GM23338 (cell line): Measurements from ENCODE around the gene RAC2. TPM values are rescaled to one million over a fixed set of nuclear protein-coding genes. Genes with fewer than 3 reads are reported as not detected.
A peak's percentile ranks its signal among the peaks of the same experiment; 100 is the strongest.

Source experiments
- ATAC-seq: fragments of 200-7000 bp; cut with Tn5 transposase; 3 replicates; pipeline ENCODE4 v1.9.1; 2020
- DNase-seq: peaks from one replicate; pipeline ENCODE4 v3.0.0-alpha.2; 2015; ENCODE audit warnings: low spot score
- H2AFZ ChIP-seq: fragments of 200-600 bp; sonication (generic); 2 replicates; pipeline ENCODE4 v1.8.0; 2016; ENCODE audit warnings: antibody characterized with exemption, mild to moderate bottlenecking, moderate library complexity
- H3F3A ChIP-seq: fragments of 200-600 bp; sonication (generic); replicated peaks from 2 replicates; pipeline ENCODE4 v1.8.0; 2017; ENCODE audit warnings: antibody characterized with exemption, mixed run types, low read depth
- H3K27ac ChIP-seq: fragments of 200-600 bp; sonication (generic); 2 replicates; pipeline ENCODE4 v1.6.1; 2016; ENCODE audit warnings: low read depth
- H3K27me3 ChIP-seq: fragments of 200-600 bp; sonication (generic); 2 replicates; pipeline ENCODE4 v1.8.0; 2016; ENCODE audit warnings: mild to moderate bottlenecking, mixed run types, moderate library complexity; ENCODE audit not compliant: insufficient read depth
- H3K36me3 ChIP-seq: fragments of 200-600 bp; sonication (generic); 2 replicates; pipeline ENCODE4 v1.8.0; 2016; ENCODE audit warnings: mild to moderate bottlenecking; ENCODE audit not compliant: insufficient read depth
- H3K4me1 ChIP-seq: fragments of 200-600 bp; sonication (generic); 2 replicates; pipeline ENCODE4 v1.8.0; 2016; ENCODE audit warnings: mild to moderate bottlenecking, moderate library complexity; ENCODE audit not compliant: insufficient read depth
- H3K4me2 ChIP-seq: fragments of 200-600 bp; sonication (generic); 2 replicates; pipeline ENCODE4 v1.7.1; 2017; ENCODE audit warnings: mixed run types
- H3K4me3 ChIP-seq: fragments of 200-600 bp; sonication (generic); 2 replicates; pipeline ENCODE4 v1.6.1; 2016; ENCODE audit warnings: mixed run types
- H3K79me2 ChIP-seq: fragments of 200-600 bp; sonication (generic); replicated peaks from 2 replicates; pipeline ENCODE4 v1.8.0; 2017; ENCODE audit warnings: mild to moderate bottlenecking; ENCODE audit not compliant: insufficient read depth
- H3K9me2 ChIP-seq: fragments of 200-600 bp; sonication (generic); 2 replicates; pipeline ENCODE4 v1.8.0; 2017; ENCODE audit not compliant: insufficient read depth
- H4K20me1 ChIP-seq: fragments of 200-600 bp; sonication (generic); replicated peaks from 2 replicates; pipeline ENCODE4 v1.8.0; 2017; ENCODE audit warnings: mild to moderate bottlenecking; ENCODE audit not compliant: insufficient read depth
- H3K27ac Mint-ChIP-seq: 2 replicates; pipeline ENCODE4 v1.8.0; 2020; ENCODE audit warnings: inconsistent platforms, mild to moderate bottlenecking, moderate library complexity, mixed read lengths
- H3K27me3 Mint-ChIP-seq: 3 replicates; pipeline ENCODE4 v1.8.0; 2022; ENCODE audit warnings: low read depth, mild to moderate bottlenecking, moderate library complexity, mixed read lengths, inconsistent platforms; ENCODE audit not compliant: insufficient read depth, poor library complexity
- H3K36me3 Mint-ChIP-seq: 3 replicates; pipeline ENCODE4 v1.8.0; 2021; ENCODE audit warnings: low read depth, mild to moderate bottlenecking, inconsistent platforms, moderate library complexity, mixed read lengths
- H3K4me1 Mint-ChIP-seq: 3 replicates; pipeline ENCODE4 v1.8.0; 2020; ENCODE audit warnings: mild to moderate bottlenecking, inconsistent platforms, mixed read lengths
- H3K4me3 Mint-ChIP-seq: 3 replicates; pipeline ENCODE4 v1.8.0; 2021; ENCODE audit warnings: moderate library complexity, mild to moderate bottlenecking, inconsistent platforms, mixed read lengths
- H3K9me3 Mint-ChIP-seq: 3 replicates; pipeline ENCODE4 v1.8.0; 2020; ENCODE audit warnings: moderate library complexity, mild to moderate bottlenecking, inconsistent platforms, mixed read lengths
- CREB1 ChIP-seq: fragments of 250-450 bp; sonication (Bioruptor Pico); IDR thresholded peaks from 2 replicates; pipeline ENCODE4 v1.5.0; 2020; ENCODE audit warnings: low read depth, mild to moderate bottlenecking, moderate library complexity
- CTCF ChIP-seq, 2 experiments: fragments of 200-600 bp in 1 of 2; sonication (generic) in 1 of 2; conservative IDR thresholded peaks; 2 replicates each; pipeline versions ENCODE4 v1.5.1 to v1.6.1; 2016 to 2017; ENCODE audit warnings: antibody characterized with exemption in 2 of 2, low read depth in 2 of 2, mild to moderate bottlenecking in 2 of 2, moderate library complexity in 1 of 2
- ETS1 ChIP-seq: IDR thresholded peaks from 2 replicates; pipeline ENCODE4 v1.6.1; 2016; ENCODE audit warnings: antibody characterized with exemption
- EZH2 ChIP-seq: fragments of 200-600 bp; sonication (generic); IDR thresholded peaks from one replicate; pipeline ENCODE4 v1.8.0; 2017; ENCODE audit warnings: antibody characterized with exemption, mild to moderate bottlenecking, low read depth; ENCODE audit not compliant: unreplicated experiment
- EZH2phosphoT487 ChIP-seq: fragments of 200-600 bp; sonication (generic); IDR thresholded peaks from one replicate; pipeline ENCODE4 v1.8.1; 2018; ENCODE audit warnings: antibody characterized with exemption; ENCODE audit not compliant: unreplicated experiment
- JUNB ChIP-seq: IDR thresholded peaks from one replicate; pipeline ENCODE4 v1.6.1; 2016; ENCODE audit warnings: antibody characterized with exemption; ENCODE audit not compliant: unreplicated experiment
- NANOG ChIP-seq: IDR thresholded peaks from 2 replicates; pipeline ENCODE4 v1.6.1; 2016; ENCODE audit warnings: antibody characterized with exemption, borderline replicate concordance
- ZNF114 ChIP-seq: fragments of 250-450 bp; sonication (Bioruptor Pico); IDR thresholded peaks from 2 replicates; pipeline ENCODE4 v1.5.0; 2020; ENCODE audit warnings: mild to moderate bottlenecking, moderate library complexity
- ZNF331 ChIP-seq: fragments of 250-450 bp; sonication (Bioruptor Pico); IDR thresholded peaks from 2 replicates; pipeline ENCODE4 v1.5.0; 2020; ENCODE audit warnings: low read depth, mild to moderate bottlenecking, moderate library complexity
- ZNF462 ChIP-seq: fragments of 250-450 bp; sonication (Bioruptor Pico); IDR thresholded peaks from 2 replicates; pipeline ENCODE4 v1.5.0; 2020; ENCODE audit warnings: mild to moderate bottlenecking, moderate library complexity
- polyA plus RNA-seq: library from polyadenylated mRNA; unstranded; fragments of >200 nt; fragmentation: Nextera tagmentation; extraction: Ambion mirVana; gene quantifications from 2 replicates; pipeline ENCODE4 v1.2.1, GENCODE V29; 2016
- total RNA-seq: library from RNA; depleted of rRNA; stranded (reverse); fragments of >200 nt; shearing (Covaris generic); gene quantifications from 2 replicates; pipeline ENCODE4 v1.2.3, GENCODE V29; 2014

The RAC2 gene
- total and polyA plus RNA-seq, 2 experiments from 2014 or later: 2.4 to 2.7 TPM

- ATAC-seq (peak; percentile 36), DNase-seq (peak; percentile 87)
- Histone ChIP-seq H4K20me1 (no peaks in the 10 kb centered on the region), H3K36me3 (no peaks in the 10 kb centered on the region), H3K4me3 (no peak overlapping the region), H3K27ac (no peak overlapping the region), H3K4me1 (peaks cover 33% of the 10 kb centered on the region), H3K9me2 (no peaks in the 10 kb centered on the region), H3K4me2 (peak overlapping the region; percentile 85), H2AFZ (no peak overlapping the region), H3K27me3 (no peaks in the 10 kb centered on the region), H3F3A (peaks cover 10% of the 10 kb centered on the region; the same call in 1 of the 2 replicates), H3K79me2 (no peaks in the 10 kb centered on the region)
- Mint-ChIP-seq H3K27ac (0 out of 2 replicates have a peak overlapping the region, but pooled peaks have one; percentile 24), H3K4me3 (peak overlapping the region; percentile 22; the same call in 2 of the 3 replicates), H3K9me3 (peaks cover 7% of the 10 kb centered on the region; the same call in 2 of the 3 replicates), H3K4me1 (peaks cover 34% of the 10 kb centered on the region), H3K27me3 (peaks cover 6% of the 10 kb centered on the region), H3K36me3 (peaks cover 11% of the 10 kb centered on the region)
- no peak for TF ChIP-seq EZH2
- TF ChIP-seq ZNF114: no peak
These were observed 57.7 kb downstream of the RAC2 start for GRCh38 chr22:37186228-37186996.

- H3K4me2 ChIP-seq: no peak overlapping the region
- H3K27me3 Mint-ChIP-seq: peaks cover 10% of the 10 kb centered on the region
- H3K36me3 ChIP-seq: no peaks in the 10 kb centered on the region
- H3K27me3 ChIP-seq: no peaks in the 10 kb centered on the region
- H4K20me1 ChIP-seq: no peaks in the 10 kb centered on the region
- no peak overlapping the region for H3K27ac Mint-ChIP-seq
- H3K36me3 Mint-ChIP-seq: peaks cover 8% of the 10 kb centered on the region
- peaks cover 33% of the 10 kb centered on the region for H3K4me1 ChIP-seq
- H3F3A ChIP-seq: peaks cover 10% of the 10 kb centered on the region; the same call in 1 of the 2 replicates
- peaks cover 4% of the 10 kb centered on the region; the same call in 2 of the 3 replicates for H3K9me3 Mint-ChIP-seq
- peaks cover 34% of the 10 kb centered on the region for H3K4me1 Mint-ChIP-seq
- no peaks in the 10 kb centered on the region for H3K9me2 ChIP-seq
- H2AFZ ChIP-seq: no peak overlapping the region
- ATAC-seq (no peak), DNase-seq (no peak)
- H3K4me3 ChIP-seq: no peak overlapping the region
- H3K4me3 Mint-ChIP-seq: no peak overlapping the region
- H3K79me2 ChIP-seq: no peaks in the 10 kb centered on the region
- no peak overlapping the region for H3K27ac ChIP-seq
- no peak for TF ChIP-seq CTCF (conservative IDR thresholded peaks at IDR 0.05; ENCODE audit: low read depth in 2 of 2)
- no peak for TF ChIP-seq EZH2phosphoT487
- TF ChIP-seq NANOG: no peak
- no peak for TF ChIP-seq ETS1
- TF ChIP-seq ZNF331 (CRISPR knock-in tag): no peak
- no peak for TF ChIP-seq CREB1 (CRISPR knock-in tag)
- no peak for TF ChIP-seq JUNB
- no peak for TF ChIP-seq ZNF462 (CRISPR knock-in tag)
These were observed 58.3 kb downstream of the RAC2 start for GRCh38 chr22:37185646-37186227.
